NK-92 (cell line): ENCODE measurements around the gene HOXA4.

Experiments used
- DNase-seq: peaks from one replicate; lab custom pipeline; 2025; ENCODE audit not compliant: unreplicated experiment; lab: John Stamatoyannopoulos, UW

The HOXA4 gene

DNA sequence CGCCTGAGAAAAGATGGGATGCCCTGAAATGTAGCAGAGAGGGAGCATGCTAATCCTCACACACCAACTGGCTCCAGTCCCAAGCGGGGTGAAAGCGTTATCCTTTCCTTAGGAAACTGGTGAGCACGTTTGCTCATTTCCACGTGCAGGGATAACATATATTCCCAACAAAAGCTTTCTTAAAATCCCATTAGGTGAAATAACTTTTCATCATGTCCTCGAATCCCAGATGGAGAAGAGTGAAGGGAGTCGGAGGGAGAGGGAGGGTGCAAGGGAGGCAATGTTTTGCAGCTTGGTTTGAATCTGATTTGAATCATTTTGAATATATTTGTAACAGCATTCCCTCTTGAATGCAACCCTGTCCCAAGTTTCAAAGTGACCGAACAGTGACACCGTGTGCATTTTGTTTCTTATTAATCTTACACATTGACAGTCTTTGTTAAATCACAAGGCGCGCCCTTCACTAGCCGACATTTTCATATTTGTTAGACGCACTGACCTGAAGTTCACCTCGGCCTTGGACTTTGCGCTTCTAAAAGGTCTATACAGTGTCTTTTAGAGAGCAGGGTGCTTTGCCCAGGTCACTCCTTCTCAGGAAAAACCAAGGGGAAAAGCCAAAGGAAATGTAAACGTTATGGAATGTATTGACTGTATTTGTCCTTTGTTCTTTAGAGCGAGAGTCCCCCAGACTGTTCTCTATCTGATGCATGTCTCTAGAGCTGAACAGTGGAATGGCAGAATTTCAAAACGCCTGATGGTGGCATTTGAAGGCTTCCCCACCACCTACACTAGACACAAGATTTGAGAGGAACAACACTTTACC is 3.1 kb upstream of the HOXA4 start:
- no peak for DNase-seq

- DNase-seq: no peak
Observed at GRCh38 chr7:27132978-27133377, 2.4 kb upstream of the HOXA4 start.

DNA sequence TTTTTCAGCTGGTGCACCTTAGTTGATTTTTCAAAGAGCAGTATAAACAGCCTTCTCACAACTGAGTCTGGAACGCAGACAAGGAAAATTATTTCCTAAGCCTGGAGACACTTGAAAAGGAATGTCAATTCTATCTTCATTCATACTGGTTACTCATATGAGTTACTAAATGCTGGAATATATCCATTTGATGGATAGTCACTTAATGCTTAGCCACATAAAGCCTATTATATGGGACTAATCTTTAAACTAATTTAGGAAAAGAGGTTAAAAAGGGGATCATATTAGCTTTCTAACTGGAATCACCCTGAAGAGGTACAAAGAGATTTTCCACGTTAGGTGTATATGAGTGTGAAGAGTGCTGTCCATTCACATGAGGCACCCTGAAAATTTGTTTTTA is 1.7 kb upstream of the HOXA4 start:
- no peak for DNase-seq

DNA sequence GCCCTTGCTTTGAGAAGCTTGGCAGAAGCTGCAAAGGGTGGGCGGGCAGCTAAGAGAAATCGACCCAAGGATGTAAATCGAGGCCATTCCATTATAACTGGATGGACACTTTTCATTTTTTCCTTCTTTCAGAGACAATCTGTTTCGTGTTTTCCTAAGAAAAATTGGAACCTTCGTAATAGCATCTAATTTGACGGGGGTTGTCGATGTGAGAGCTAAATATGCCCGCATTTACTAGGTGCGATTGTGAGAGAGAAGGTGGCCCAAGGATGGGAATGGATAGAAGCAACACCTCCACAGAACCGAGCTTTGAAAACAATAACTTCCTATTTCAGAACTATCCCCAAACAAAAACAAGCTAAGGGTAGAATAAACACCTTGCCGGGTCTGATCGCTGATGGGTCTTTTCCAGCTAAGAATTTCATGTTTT is 848 bp upstream of the HOXA4 start:
- no peak for DNase-seq

GRCh38 chr7:27129729-27130539 is 623 bp downstream of the HOXA4 start:
- no peak for DNase-seq

GRCh38 chr7:27128776-27129728 is 1.5 kb downstream of the HOXA4 start:
- DNase-seq: no peak

GRCh38 chr7:27128034-27128433 is 2.5 kb downstream of the HOXA4 start:
- DNase-seq: no peak

DNA sequence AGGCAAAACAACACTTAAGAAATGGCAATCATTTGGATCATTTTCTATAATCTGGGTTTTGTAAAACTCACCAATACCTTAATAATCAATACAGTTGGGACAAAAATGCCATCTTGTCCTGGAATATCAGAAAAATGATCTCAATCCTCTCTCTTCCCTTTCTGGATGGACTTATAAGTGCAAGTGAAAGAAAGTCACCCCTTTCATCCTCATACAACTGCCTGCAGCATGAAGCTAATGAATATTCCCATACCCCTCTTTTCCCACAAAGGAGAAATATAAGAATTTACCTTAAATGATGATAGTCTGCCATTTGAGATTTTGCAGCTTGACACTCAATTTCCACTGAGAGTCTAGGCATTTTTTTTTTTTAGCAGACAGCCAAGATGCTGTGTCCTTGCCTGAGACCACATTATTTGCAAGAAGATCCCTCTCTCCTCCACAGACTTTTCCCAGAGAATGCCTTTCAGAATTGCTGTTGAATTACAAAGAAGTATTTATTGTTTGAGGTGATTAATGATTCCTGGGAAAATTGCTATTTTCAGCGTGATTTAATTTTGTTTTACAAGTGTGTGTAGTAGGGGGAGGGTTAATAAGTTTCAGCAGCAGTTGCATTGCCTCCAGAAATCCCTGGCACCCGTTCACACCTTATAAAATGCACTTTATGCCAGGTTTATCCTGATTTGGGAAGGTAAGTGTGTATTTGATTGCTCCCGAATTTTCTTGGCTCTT is 3.8 kb downstream of the HOXA4 start:
- DNase-seq: no peak

- no peak for DNase-seq
Observed at GRCh38 chr7:27125986-27126394, 4.6 kb downstream of the HOXA4 start.

DNA sequence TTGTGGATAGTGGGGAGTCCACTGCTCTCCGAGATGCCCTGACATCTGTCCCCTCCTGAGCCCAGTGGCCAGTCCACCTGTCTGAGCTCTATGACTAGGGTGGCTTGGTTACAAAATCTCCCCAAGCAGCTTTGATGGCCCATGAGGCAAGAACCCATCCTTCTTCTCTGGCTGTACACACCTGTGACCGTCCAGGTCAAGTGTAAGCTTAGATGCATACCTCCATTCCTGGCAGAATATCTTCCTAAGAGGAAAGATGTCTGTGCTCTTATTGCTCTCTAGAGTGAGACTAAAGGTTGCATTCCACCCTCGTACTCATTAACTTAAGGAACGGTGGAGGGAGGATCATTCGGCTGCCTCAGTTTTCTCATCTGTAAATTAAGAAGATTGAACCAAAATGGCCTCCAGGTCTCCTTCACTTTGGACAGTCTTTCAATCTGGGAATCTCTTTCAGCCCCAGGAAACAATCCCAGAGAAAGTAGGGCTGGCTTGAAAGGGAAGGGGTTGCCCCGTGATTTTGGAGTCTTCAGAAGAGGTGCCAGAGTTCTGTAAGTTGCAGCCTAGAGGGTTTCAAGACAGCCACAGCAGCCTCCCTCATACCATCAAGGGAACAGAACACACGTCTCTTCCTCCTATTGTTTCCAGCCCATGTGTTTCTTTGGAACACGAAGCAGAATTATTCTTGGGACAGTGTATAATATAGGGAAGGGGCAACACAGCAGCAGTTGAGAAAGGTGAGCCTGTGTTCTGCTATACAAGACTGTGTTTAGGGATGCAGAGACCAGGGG is 5.5 kb downstream of the HOXA4 start:
- no peak for DNase-seq

DNA sequence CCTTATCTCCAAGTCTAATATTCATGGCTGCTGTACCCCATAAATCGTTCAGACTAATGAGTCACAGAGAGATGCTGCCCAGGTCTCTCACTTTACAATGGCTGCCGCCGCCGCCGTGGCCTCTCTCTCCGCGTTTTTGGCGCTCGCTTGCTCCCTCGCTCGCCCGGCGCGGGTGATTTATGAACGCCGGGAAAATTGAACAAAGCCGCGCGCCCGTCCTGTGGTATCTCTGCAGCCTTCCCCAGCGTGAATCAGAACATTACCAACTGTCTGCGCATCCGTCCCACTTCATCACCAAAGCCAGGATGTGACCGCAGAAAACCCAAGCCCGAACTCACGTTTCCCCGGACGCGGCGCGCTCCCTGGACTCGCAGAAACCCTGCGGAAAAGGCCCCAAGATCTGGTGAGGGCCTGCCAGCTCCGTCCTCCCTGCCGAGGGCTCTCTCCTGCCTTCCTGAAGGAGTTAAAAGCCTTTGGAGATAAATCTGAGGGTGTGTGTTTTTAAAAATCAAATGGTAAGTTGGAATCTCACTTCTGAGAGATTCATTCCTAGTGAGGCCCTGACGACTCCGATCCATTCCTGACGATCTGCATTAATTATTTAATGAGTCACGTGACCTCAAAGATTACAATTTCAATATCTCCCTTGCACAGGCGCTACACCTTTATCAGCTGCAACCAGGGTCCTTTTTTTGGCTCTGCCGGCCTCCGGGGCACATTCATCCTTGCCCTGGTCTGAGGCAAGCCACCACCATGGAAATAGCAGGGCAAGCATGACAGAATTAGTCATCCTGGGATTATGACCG is 6.3 kb downstream of the HOXA4 start:
- no peak for DNase-seq

- DNase-seq: no peak
Observed at GRCh38 chr7:27123477-27124053, 7.0 kb downstream of the HOXA4 start.

DNA sequence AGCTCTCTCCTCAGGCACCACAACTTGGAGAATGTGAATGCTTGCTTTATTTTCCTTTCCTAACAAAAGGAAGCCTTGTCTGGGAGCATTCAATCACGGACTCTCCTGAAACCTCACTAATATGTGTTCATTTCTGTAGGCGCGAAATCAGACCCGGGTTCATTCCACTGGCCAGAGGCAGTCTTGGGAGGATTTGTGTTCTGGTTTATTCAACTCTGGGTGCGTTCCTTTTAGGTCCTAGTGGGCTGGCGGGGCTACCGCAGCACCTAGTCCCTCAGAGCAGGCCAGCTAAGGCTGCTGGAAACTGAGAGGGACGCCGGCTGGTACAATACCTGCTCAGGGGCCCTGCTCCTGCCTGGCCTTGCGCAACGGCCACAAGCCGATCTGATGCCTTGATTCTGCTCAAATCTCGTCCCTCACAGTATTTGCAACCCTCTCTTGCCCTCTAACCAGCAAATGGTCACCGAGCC is 7.5 kb downstream of the HOXA4 start:
- DNase-seq: no peak

DNA sequence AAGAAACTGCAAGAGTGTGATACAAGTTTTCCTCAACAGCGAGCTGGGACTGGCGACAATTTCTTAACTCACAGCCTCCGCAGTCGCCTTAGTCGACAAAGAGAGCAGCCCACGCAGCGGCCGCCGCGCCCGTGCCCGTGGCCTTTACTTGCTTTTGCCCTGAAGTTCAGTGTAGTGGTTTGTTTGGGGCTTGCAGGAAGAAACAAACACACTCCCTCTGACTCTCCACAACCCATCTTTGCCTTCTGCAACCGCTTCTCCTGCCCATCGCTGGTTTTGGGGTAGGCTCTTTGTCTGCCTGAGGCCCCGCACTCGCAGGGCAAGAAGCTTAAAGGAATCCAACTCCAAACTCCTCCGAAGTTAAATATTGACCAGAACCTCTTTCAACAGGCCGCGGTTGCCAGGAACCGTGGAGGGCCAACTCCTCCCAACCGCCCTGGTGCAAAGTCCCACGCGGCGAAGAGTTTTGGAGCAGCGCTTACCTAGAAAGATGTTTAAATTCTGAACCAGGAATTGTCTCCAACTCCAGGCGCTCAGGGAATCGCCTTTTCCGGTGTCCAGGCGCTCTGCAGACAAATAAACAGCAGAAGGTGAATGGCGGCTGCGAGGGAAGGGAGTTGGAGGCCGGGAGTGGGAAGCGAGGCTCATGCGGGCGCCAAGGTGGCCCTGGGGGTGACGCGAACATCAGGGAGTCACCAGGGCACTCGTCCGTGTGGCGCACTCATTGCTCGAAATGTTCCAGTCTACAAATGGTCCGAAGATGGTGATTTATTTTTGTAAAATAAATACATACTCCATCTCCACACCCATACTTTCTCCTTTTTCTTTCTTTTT is 8.3 kb downstream of the HOXA4 start:
- DNase-seq: no peak

- DNase-seq: no peak
Observed at GRCh38 chr7:27121684-27122076, 8.9 kb downstream of the HOXA4 start.

- no peak for DNase-seq
Observed at GRCh38 chr7:27119412-27119911, 11.1 kb downstream of the HOXA4 start.

GRCh38 chr7:27118580-27118979 is 12.0 kb downstream of the HOXA4 start:
- no peak for DNase-seq
